GM19023 (cell line): ENCODE data around the gene COPG2.
A peak's percentile ranks its signal among the peaks of the same experiment; 100 is the strongest.

Experiments
- ATAC-seq: cut with Tn5 transposase; IDR thresholded peaks from one replicate; pipeline ENCODE4 v1.9.1; 2021; ENCODE audit warnings: mild to moderate bottlenecking, moderate library complexity; ENCODE audit not compliant: unreplicated experiment

The COPG2 gene

DNA sequence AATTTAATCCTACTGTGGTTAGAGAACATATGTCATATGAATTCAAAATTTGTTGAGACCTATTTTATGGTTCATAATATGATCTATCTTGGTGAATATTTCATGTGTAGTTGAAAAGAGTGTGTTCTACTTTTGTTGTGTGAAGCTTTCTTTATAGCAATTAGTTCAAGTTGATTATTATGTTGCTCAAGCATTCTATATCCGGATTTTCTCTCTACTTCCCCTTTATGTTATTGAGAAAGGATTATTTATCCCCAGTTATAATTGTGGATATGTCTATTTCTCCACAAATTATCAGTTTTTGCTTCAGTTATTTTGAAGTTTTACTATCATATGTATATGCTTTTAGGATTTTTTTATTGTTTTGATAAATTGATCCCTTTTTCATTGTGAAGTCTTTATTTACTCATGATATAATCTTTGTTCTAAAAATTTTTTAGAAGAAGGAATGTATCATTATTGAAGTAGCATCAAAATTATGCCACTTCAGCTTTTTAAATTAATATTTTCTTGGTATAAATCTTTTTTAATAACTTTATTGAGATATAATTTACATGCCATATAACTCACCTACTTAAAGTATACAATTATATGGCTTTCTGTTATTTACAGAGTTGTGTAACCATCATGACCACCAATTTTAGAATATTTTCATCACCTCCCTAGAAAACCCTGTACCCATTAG is 188.7 kb downstream of the COPG2 start:
- ATAC-seq: no peak

DNA sequence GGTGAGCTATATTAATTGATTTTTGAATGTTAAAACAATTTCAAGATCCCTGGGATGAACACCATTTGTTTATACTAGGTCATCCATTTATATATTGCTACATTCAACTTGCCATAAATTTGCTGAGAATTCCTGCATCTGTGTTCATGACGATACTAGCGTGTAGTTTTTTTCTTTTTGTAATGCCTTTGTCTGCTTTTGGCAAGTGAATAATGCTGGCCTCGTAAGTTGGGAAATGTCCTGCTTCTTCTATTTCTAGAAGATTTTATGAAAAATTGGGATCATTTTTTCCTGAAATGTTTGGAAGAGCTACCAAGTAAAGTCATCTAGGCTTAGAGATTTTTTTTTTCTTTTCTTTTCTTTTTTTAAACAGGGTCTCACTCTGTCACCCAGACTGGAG is 189.6 kb downstream of the COPG2 start:
- ATAC-seq: no peak

DNA sequence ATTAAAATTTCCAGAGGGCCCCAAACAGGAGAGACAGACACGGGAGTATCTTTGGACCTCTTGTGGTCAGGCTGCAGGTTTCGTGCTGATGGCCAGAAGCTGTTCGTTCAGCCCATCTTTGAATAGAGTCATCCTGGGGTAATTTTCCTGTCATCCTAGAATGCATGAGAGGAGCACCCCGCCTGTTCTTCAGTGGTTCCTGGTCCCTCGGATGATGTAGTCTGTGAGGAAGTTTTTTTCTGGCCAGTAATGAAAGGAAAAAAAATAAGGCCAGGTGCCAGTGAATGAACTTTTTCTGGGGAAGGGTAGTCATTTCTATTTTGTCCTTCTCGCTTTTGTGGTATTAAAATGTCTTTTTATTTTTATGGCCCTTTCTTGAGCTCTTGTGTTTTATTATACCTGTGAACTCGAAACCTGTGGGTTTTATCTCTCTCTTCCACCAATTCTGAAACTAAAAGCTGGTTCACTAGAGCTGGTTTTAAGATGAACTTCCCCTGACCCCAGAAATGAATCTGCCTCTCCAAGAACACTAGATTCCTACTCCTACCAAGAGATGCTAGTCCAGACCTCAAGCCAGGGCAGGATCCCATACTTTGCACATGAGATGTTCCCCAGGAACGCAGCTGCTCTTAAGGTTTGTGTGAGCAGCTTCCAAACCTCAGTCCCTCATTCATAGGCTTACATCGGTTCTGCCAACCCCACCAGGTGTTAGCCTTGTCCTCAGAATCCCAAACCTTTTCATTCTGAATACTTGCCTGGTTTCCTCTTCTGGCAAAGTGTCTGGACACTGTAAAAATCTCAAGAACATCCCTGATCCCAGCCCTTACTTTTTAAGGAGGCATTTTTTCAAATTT is 192.0 kb downstream of the COPG2 start:
- ATAC-seq: peak; percentile 85

DNA sequence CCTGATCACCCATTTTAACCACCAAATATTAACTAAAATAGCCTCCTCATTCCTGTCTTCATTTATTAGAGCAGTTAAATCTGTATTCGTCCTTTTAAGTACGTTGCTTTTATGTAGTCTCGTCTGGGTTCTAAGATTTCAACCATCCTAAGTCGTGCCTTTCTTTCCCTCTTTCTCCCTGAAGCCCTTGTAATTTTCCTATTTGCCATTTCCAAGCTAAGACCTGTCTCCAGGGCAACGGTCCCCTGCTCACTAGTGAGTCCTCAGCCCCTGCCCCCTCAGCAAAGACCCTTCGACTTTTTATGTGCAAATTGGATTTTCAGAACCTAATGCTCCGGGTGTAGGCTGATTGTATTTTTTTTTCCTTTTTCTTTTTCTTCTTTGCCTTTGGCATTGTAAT is 192.8 kb downstream of the COPG2 start:
- no peak for ATAC-seq

DNA sequence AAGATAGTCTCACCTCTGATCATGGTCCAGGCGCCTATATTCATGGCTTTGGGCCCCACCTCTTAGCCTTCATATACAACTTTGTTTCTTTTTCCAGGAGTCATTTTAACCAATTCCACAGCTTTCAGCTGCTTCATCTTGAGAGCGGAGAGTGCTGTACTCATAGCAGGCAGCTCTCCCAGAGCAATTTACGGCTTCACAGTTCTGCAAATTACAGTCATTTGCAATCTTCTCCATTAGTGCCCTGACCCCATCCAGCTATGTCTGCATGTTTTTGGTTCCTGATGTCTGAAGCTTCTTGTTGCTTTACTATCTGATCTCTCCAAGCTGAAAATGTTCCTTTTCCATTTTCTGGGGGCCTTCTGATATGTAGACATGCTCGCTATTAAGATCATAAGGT is 194.7 kb downstream of the COPG2 start:
- no peak for ATAC-seq

DNA sequence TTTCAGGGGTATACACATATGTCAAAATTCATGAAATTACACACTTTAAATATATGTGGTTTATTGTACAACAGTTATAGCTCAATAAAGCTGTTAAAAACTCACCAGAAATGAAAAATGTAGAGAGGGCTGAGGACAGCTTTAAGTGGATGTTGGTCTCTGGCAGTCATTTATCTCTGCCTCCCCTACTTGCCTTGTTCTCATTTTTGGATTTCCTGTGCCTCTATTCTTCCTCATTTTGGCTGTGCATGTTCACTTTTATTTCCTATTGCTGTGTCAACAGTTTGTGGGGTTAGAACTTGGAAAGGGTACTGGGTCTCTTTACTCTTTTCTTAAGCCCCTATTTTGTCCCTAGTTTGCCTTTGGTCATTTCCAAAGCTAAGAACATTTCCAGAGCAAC is 195.3 kb downstream of the COPG2 start:
- ATAC-seq: no peak

DNA sequence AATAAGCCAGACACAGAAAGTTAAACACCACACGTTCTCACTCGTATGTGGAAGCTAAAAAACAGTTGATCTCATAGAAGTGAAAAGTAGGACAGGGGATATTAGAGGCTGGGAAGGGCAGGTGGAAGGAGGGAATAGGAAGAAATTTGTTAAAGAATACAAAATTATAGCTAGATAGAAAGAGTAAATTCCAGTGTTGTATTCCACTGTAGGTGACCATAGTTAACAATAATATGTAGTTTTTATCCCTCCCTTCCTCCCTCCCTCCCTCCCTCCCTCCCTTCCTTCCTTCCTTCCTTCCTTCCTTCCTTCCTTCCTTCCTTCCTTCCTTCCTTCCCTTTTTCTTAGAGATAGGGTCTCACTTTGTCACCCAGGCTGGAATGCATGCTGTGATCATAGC is 196.6 kb downstream of the COPG2 start:
- no peak for ATAC-seq

DNA sequence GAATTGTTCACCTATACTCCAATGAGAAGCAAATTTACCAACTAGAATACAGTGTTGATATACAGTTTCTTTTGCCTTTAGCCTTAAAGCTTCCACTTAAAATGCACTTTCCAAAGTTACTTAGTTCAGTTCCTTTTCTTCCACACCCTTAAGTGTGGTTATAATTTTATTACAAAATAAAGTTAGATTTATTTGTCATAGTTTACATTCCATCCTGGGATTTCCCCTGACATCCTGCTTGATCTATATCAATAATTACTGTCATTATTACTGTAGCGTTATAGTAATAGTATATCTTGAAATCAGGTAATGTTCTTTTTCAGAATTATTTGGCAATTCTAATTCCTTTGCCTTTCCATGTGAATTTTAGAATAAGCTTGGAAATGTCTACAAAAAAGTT is 199.9 kb downstream of the COPG2 start:
- ATAC-seq: no peak

DNA sequence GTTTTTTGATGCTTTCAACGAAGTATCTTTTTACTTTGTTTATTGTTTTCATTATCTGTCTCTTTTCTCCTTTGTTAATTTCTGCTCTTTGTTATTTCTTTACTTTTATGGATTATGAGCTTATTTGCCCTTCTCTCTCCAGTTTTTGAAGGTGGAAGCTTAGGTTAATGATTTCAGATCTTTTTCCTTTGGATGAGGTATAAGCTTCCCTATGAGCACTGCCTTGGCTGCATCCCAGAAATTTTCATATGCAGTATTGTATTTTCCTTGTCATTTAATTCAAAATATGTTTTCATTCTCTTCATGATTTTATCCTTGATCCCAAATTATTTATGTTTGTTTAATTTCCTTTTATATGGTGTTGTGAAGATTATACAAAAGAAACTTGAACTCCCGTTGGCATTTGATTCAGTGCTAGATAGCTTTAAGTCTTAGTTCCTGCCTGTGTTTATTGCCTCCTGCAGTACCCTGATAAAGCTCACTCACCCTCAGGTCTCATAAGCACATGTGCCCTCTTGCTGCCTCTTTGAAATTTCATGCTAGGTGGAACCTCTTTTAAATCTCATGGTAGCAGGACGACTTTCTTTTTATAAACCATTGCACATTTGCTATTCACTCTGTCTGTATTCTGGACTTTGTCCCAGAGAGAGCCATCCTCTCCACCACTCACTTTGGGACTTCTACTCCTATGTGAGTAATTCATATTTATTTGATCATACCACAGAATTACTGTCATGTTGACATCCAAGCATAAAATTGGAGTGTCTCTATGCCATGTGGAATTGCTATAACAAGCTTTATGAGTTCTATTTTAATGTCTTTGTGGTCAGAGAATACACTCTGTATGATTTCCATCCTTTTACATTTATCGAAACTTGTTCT is 204.8 kb downstream of the COPG2 start:
- no peak for ATAC-seq

DNA sequence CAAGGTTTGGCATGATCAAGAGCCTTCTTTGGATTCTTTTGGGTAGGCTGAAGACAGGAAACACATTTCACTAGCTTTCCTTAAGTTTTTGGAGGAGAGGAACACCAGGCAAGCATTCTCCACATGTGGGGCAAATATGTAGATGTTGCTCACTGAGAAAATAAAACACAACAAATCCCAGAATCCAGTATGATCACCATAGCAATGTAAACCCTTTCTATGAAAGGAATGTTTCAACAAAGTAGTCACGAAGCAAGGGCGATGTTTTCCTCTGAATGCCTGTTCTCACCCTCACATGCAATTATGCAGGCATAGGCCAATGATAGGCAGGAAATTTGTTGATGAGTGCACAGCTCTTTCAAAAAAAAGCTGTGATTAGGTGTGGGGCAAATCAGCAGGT is 207.3 kb downstream of the COPG2 start:
- ATAC-seq: no peak

DNA sequence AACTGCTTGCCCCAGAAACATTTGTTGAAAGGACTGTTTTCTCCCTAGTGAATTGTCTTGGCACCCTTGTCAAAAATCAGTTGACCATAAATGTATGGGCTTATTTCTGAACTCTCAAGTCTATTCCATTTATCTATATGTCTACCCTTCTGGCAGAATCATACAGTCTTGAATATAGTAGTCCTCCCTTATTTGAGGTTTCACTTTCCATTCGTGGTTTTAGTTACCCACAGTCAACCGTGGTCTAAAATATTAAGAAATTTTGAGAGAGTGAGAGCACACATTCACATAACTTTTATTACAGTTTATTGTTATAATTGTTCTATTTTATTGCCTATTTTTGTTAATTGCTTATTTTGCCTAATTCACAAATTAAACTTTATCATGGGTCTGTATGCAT is 210.3 kb downstream of the COPG2 start:
- no peak for ATAC-seq
